GM18517 (cell line): ENCODE data around the gene SEMA4D.

ENCODE experiments used
- ATAC-seq: cut with Tn5 transposase; IDR thresholded peaks from one replicate; pipeline ENCODE4 v1.9.1; 2021; ENCODE audit warnings: mild to moderate bottlenecking, moderate library complexity; ENCODE audit not compliant: unreplicated experiment

Gene SEMA4D

DNA sequence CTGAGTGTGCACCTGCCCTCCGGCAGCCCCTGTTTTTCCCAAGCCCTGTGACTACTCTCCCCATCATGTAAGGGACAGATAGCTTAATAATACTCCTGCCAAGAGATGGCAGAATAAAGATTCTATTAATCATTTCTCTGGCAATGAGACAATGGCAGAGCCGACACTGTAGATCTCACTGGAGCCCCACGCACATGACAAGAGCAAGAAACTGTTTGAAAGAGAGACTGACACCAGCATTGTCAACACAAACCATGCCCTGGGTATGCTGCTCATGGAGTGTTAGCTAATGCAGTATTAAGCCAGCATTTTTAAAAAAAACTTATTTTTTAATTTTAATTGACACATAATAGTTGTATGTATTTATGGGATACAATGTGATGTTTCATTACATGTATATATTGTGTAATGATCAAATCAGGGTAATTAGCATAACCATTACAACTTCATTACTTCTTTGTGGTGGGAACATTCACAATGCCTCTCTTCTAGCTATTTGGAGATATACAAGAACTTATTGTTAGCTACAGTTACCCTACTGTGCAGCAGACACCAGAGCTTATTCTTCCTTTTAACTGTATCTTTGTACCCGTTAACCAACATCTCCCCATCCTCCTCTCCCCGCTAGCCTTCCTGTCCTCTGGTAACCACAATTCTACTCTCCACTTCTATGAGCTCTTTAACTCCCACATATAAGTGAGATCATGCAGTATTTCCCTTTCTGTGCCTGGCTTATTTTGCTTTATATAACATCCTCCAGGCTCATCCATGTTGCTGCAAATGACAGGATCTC is 31.5 kb upstream of the SEMA4D start:
- ATAC-seq = no peak

DNA sequence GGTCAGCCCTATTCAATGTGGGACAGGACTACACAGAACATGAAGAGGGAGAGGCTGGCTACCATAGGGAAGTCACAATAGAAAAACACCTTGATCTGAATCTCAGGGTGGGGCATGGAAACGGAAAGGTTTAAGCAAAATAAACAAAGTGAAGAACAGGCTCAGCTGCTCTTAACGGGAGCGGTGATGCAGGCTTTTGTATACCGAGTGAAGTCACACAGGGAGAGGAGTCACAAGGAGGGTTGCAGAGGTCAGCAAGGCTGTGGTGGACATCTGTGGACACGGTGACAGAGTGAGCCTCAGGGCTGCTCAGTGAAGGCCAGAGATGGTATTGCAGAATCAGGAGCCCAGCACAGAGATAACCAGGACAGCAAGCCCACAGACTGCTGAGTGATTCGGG is 30.6 kb upstream of the SEMA4D start:
- ATAC-seq = no peak

DNA sequence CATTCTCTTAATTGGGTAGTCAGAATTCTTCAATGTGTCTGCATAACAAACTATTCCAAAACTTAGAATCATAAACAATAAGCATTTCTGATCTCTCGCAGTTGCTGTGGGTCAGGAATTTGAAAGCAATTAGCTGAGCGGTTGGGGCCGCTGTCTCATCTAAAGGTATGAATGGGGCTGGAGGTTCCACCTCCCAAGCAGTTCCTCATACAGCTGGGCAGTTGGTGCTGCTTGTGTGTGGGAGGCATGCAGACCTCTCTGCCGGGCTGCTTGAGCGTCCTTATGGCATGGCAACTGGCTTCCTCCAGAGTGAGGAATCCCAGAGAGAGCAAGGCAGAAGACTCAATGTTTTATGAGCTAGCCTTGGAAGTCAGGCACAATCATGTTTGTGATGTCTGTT is 30.2 kb upstream of the SEMA4D start:
- no peak for ATAC-seq

- ATAC-seq = no peak
Measured at GRCh38 chr9:89527084-89527483, 29.2 kb upstream of the SEMA4D start.

- no peak for ATAC-seq
Measured at GRCh38 chr9:89526667-89527066, 28.8 kb upstream of the SEMA4D start.

- no peak for ATAC-seq
Measured at GRCh38 chr9:89525446-89526374, 27.8 kb upstream of the SEMA4D start.

DNA sequence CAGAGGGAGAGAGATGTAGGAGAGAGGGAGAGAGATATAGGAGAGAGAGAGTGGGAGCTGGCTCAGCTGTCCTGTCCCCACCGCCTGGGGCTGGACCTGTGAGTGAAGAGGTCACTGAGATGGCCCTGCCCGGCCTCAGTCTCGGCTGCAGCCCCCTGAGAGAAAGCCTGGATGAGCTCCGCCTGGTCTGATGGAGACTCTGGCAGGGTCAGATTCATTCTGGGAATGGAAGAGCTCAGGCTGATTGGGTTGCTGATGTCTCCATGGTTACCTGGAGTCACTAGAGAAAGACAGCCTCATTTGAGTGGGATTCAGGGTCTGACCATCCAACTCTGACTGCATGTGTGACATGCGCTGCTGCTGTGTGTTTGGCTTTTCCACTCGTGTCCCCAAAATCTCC is 27.1 kb upstream of the SEMA4D start:
- no peak for ATAC-seq

GRCh38 chr9:89523948-89524347 is 26.0 kb upstream of the SEMA4D start:
- ATAC-seq = no peak

GRCh38 chr9:89522959-89523285 is 25.0 kb upstream of the SEMA4D start:
- ATAC-seq = no peak

DNA sequence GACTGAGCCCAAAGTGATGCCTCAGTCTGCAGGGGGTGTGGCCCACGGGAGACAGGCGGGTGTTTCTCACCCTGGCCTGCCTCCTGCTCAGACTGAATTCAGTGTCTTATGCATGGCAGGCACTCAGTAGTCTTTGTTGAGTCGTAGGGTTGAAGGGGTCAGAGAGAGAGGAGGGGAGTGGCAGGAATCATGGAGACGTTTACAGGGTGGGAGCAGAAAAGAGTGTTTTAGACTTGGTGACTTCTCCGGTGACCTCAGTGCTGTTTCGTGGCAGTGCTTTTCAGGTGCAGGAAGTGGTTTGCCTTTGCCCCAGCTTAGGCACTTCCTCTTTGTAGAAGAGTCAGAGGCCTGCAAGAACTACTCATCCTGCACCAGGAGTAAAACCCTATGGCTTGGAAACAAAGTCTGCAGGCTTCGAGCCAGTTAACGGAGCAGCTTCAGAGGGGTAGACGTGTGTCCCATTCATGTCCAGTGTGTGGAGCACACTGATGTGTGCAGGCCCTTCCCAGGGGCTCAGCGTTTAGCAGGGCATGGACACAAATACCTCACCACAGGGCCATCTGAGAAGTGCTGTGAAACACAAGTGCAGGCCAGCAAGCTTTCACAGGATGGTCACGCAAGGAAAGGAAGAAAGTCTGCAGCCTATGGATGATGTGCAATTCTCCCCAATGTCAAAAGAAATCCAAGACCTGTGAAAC is 24.5 kb upstream of the SEMA4D start:
- ATAC-seq = peak; percentile 93

GRCh38 chr9:89519366-89519805 is 21.5 kb upstream of the SEMA4D start:
- no peak for ATAC-seq

GRCh38 chr9:89518466-89519365 is 20.8 kb upstream of the SEMA4D start:
- no peak for ATAC-seq

DNA sequence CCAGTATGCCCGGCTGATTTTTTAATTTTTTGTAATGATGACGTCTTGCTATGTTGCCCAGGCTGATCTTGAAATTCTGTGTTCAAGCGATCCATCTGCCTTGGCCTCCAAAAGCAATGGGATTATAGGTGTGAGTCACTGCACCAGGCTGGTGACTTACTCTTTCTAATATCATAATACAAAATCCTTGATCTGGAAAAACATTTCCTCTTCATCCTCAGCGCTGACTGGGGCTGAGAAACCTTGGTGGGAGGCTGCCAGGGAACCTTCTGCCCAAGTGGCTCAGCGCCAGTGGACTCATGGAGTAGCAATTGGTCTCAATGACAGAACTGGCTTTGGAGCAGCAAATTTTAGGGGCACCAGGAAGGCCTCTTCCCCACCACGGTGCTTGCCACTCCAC is 17.5 kb upstream of the SEMA4D start:
- ATAC-seq = no peak

GRCh38 chr9:89514956-89515355 is 17.0 kb upstream of the SEMA4D start:
- ATAC-seq = no peak

- no peak for ATAC-seq
Measured at GRCh38 chr9:89514337-89514736, 16.4 kb upstream of the SEMA4D start.

- ATAC-seq = no peak
Measured at GRCh38 chr9:89513837-89514236, 15.9 kb upstream of the SEMA4D start.

- ATAC-seq = no peak
Measured at GRCh38 chr9:89512382-89512781, 14.5 kb upstream of the SEMA4D start.

- ATAC-seq = no peak
Measured at GRCh38 chr9:89508951-89509615, 11.2 kb upstream of the SEMA4D start.

GRCh38 chr9:89505911-89506310 is 8.0 kb upstream of the SEMA4D start:
- no peak for ATAC-seq

DNA sequence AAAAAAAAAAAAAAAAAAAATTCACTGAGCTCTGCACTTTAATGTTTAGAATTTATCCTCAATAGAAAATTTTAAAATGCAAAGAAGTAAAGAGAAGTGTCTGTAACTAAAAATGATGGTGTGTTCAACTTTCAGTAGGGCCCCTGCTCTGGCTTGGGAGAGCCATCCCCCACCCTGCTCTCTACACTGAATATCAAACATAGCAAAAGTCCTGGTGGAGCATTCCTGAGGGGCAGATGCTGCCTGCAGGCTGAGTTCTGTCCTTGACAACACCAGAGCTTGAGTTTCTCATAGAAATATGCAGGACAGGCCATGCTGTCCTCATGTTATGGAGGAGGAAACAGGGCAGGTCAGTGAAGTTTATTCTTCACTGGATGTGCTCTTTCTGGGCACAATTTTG is 7.1 kb upstream of the SEMA4D start:
- ATAC-seq = no peak
